ENCODE results near the gene PADI2.

The PADI2 gene

DNA sequence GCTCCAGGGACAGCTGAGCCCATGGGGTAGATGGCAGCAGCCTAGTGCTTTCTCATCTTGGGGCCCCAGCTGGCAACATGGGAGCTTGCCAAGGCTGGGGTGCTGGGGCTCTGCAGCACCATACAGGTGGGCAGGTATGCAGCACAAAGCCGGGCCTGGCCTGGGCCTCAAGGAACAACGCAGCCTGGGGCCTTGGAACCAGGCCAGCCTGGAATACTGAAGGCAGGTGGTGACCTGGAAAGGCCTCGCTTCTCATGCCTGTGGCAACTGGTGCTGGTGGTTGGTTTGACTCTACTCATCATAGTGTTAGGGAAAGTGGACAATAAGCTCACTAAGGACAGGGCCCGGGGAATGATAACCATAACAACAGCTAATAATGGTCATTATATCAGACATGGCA lies 38.4 kb downstream of the PADI2 start:
- DNase-seq: no peak

DNA sequence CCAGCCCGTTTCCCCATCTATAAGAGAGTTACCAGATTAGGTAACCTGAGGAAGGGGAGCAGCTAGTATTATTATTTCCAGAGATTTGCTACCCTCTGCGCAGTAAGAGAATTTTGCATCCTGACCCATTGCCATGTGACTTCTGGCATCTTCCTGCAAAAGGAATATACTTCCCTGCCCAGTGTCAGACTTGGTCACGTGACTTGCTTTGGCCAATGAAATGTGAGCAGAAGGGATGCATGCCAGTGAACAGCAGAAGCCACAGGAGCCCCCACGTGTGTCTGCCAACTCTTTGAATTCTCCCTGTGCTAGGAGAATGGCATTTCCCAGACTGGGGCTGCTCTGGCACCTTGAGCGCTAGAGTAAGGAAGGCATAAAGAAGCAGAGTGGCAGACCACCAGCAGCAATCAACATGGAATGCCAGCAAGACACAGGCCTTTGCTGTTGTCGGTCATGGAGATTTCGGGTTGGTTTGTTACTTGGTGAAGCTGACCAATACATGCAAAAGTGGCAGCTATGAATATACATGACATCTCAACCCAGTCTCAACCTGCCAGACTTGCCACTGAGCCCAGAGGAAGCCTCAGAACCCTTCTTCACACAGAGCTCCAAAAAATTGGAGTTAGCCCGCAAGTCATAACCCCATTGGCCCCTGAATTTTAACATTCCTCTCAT lies 39.0 kb downstream of the PADI2 start:
- DNase-seq: no peak

DNA sequence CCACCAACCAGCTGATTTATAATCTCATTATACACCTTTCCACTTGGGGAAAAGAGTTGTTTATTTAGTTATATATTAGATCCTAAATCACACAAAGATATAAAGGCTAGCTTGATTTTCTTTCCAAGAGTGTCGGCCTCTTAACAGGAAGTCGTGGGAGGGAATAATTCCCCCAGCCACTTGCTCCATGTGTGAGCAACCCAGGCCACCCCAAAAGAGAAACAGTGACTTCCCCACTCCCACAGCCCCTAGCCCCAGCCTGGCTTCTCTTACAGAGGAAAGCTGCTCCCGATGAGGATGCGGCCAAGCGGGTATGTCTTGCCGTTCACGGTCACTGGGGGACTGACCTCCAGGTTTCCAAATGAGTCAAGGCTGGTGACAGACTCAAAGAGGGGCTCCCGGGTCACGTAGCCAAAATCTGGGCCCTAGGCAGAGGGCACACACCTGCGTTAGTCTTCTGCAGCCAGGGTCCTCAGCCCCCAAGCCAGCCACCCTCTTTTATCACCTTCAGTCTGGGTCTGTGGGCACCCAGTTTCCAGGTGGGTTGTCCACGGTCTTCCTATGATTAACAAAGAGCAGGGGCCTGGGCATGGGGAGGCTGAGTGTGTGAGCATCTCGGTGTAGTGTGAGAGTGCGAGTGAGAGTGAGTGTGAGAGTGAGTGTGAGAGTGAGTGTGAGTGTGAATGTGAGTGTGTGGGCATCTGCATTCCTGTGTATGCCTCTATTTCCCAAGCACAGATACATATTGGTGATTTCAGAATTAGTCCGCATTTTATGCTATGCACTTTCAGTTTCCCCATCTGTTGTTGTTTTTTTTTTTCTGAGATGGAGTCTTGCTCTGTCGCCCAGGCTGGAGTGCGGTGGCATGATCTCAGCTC lies 40.0 kb downstream of the PADI2 start:
- DNase-seq: no peak

DNA sequence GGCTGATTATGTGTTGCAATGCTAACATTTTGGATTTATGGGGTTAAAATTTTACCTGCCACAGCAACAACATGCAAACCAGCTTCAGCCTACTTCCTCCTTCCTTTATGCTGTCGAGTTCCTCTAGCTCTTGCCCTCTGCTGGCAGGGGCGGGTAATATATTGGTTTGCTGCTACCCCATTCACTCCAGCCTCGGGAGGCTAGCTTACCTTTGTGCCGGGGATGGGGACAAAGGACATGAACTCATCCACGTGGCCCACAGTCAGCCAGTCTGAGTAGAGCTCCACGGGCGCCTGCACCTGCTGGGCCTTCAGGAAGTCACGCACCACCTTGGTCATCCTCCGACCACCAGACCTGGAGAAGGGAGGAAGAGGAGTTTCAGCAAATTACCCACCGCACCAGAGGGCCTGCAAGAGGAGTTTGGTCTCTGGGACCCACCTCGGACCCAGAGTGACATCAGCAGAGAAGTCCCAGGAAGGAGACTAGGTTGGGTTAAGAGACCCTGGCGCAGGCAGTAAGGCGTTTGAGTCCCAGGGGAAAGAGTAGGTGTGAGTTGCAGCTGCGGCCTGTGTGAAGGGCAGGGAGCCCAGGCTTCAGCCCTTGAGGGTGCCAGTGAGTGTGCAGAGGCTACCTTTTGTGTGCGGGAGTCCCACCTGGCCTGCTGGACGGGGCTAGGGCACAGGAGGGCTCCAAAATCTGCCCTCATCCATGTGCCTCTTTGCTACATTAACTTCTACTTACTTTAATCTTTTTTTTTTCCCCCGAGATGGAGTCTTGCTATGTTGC lies 43.6 kb downstream of the PADI2 start:
- peak; percentile 6 for DNase-seq

DNA sequence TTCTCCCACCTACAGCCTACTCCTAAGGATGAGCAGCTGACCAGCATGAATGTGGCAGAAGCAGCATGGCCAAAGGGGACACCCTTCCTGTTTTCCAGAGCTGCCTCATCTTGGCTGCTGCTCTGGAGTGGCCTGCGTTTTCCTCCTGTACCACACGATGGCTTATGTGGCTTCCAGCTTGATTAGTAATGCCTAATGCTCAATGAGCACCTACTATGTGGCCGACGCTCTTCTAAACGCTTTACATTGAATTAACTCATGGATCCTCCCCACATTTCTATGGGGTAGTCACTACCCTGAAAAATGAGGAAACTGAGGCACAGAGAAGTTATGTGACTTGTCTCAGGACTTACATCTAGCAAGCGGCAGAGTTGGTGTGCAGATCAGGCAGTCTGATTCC lies 47.5 kb downstream of the PADI2 start:
- DNase-seq: no peak

DNA sequence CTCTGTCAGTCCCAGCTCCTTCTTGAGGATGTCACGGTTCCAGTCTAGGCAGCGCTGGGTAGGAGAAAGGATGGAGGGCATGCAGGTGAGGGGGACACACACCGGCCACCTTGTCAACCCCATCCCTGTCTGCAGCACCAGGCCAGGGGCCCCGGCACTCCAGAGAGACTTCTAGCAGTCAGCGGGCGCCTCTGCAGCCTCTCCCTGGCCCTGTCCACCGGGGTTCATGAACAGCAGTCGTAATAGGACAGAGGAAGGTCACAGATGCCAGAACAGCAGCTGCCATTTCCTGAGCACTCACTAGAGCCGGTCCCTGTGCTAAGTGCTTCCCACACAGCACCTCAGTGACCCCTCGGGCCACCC lies 49.1 kb downstream of the PADI2 start:
- DNase-seq: no peak

DNA sequence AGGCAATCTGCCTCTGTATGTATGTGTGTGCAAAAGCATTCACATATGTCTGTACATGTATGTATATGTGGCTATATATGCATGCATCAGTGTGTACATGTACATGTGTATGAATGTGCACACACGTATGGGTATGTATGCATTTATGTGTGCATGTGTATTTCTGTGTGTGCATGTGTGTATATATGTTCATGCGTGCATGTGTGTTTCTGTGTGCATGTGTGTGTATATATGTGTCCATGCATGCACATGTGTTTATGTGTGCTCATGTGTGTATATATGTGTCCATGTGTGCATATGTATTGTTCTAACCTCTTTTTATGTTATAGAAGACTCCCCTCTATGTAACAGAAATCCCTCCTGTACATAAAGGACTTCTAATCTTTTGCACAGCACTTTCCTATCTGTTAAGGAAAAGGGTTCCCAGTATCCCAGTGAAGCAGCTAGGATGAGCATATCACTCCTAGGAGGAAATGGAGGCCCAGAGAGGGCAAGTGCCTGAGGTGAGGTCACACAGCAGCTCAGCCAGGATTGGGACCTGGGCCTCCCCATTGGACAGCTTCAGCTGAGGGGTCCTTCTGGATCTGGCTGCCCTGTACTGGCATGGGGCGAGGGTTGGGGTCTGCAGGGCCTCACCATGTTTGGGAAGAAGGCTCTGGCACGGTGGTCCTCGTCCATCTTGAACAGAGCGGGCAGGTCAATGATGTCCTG lies 49.6 kb downstream of the PADI2 start:
- no peak for DNase-seq

DNA sequence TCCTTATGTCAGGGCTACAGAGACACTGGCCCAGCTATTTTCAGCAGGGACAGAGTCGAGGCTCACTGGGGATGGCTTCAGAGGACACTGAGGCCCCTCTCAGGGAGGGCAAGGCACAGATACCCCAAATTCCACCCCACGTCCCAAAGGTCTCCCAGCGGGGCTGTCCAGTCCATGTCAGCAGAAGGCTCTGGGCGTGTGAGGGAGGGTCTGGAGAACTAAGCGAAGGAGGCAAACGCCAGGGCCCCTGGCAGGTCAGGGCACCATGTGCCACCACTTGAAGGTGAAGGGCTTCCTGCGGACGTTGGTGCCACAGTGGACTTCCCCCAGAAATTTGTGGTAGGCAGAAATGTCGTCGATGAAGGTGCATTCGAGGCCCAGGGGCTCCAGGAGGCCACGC lies 50.5 kb downstream of the PADI2 start:
- no peak for DNase-seq

DNA sequence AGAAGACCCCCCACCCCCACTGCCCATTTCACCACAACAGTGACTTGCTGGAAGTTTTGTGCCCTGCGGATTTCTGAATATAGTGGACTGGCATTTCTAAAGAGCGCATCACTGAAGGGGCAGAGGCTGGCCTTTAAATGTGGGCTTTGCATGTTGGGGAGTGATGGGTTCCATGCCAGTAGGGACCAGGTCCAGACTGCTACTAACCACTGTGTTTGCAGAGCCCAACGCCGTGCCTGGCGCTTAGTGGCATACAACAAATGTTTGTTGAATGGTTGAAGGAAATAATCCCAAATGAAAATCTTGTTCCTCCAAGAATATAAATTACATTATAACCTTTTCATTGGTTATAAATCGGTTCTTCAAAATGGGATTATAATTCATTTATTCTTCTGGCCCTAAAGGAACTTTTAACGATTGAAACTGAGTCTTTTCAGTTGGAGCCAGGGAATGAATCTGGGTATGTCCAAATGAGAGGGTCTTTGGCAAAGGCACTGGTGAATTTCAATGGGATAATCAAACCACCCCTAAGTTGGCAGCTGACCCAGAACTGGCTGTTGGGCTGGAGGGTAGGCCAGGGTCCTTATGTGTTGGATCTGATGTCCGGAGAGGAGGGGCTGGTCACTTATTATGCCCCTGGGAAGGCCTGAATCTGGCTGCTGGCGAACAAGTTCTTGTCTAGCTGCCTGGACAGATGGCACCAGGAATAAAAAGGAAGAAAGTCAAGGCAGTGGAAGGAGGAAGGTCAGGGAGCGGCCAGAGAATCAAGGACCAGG lies 51.6 kb downstream of the PADI2 start:
- DNase-seq: no peak

DNA sequence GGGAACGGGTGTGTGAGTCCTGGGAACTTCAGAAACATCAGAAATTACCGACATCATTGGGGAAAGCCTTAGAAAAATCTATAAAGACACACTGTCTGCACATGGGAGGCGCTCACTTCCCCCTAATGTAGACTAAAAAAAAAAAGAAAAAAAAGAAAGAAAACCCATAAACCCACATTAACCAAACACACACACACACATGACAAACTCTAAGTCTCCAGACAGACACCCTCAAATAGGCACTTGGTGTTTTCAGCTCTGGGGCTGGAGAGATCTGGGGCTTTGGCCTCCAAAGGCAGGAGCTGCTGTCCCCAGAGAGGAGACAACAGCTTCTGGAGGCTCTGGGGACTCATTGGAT lies 52.2 kb downstream of the PADI2 start:
- DNase-seq: no peak

DNA sequence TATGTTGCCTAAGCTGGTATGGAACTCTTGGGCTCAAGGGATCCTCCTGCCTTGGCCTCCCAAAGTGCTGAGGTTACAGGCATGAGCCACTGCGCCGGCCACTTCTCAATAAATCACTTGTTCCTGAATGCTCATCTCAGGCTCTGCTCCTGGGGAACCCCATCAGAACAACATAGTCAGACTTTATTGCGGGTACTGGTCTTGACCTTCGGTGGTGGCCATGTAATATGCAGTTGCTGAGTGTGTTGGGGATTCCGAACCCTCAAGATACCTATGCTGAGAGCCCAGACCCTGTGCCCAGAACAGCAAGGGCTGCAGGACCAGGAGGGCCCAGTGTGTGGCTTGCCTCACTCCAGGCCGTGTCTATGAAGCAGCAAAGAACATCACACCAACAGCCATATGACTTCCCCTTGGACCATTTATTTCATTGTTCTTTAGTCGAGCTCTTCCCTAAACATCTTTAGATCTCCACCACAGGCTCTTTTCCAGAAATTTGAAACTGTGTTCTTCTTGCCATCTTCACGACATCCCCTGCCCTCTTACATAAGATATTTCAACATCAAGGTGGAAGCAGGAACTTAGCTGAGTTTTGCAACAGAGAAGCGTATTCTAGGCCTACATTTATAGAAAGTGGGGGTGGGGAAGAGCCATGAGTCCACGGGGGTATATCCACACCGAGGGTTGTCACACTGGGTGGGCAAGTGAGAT lies 52.7 kb downstream of the PADI2 start:
- no peak for DNase-seq

DNA sequence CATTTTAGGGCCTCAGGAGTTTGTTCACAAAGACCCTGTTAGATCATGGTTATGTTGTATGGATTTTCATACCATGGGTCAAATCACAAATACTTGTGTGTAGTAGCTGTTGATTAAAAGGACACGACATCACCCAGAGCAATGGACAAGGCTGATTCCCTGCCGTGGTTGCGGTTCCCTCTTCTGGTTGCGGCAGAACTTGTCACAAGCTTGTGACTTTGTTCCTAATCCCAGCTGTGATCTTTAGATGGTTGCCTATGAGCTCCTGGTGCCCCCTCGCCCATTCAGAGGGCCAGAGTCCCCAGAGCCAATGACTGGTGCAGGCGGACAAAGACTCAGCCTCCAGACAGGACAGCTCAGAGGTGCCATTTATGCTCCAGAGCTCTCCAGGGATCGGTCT lies 53.6 kb downstream of the PADI2 start:
- DNase-seq: no peak

DNA sequence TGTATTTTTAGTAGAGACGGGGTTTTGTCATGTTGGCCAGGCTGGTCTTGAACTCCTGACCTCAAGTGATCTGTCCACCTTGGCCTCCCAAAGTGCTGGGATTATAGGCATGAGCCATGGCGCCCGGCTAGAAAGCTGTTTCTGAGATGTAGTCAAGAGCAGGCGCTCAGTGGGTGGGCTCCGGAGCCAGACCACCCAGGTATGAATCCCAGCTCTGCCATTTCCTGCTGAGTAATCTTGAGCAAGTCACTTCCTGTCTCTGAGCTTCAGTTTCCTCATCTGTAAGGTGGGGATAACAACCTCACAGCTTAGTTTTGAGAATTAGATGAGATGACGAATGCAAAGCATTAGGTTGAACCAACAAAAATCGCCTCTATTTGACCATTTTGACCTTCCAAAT lies 56.5 kb downstream of the PADI2 start:
- peak; percentile 14 for DNase-seq

DNA sequence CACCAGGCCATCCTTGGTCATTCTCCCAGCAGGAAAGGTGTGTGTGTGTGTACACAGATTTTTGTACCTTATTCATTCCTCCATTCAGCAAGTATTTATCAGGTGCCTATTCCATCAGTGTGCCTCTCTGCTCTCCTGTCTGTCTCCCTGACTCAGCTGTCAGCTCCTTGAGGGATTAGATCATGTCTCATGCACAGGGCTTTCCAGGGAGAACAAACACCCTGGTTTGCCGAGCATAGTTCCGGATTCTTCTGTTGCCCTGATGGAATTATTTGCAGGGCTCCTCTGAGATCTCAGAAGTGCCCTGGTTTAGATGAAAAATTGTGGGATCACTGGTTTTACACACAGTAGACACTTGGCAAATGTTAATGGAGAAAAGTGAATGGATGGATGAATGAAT lies 57.4 kb downstream of the PADI2 start:
- no peak for DNase-seq

DNA sequence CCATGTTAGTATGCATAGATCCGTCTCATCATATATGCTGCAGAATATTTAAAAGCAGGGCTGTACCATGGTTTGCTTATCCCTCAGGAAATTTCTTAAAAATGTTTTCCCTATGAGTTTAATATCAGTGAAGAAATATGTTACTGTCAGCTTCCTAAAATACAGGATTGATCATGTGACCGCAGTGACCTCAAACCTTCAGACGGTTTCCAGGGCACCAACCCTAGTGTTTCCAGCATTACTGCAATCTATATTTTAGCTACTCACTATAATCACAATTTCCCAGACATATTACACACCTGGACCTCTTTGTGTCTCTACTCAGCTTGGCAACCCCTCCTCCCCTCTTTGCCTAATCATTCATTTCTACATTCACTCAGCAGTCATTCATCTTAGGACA lies 57.8 kb downstream of the PADI2 start:
- DNase-seq: no peak

DNA sequence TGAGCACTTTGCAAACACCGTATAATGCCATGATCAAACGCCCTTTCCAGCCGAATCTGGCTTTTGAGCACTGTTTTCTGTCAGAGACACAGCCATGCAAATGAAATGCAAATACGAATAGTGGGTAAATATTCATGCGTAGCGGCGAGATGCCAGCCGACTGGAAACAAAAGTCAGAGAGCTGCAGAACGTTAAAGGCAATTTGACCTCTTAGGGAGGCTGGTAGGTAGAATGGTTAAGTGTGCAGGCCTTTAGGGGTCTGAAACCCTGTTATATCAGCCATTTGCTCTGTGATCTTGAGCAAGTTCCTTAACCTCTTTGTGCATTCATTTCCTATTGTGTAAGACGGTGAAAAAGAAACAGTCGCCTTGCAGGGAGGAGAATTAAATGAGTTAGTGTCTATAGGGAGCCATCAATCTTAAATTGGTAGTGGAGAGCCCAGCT lies 58.9 kb downstream of the PADI2 start:
- no peak for DNase-seq

DNA sequence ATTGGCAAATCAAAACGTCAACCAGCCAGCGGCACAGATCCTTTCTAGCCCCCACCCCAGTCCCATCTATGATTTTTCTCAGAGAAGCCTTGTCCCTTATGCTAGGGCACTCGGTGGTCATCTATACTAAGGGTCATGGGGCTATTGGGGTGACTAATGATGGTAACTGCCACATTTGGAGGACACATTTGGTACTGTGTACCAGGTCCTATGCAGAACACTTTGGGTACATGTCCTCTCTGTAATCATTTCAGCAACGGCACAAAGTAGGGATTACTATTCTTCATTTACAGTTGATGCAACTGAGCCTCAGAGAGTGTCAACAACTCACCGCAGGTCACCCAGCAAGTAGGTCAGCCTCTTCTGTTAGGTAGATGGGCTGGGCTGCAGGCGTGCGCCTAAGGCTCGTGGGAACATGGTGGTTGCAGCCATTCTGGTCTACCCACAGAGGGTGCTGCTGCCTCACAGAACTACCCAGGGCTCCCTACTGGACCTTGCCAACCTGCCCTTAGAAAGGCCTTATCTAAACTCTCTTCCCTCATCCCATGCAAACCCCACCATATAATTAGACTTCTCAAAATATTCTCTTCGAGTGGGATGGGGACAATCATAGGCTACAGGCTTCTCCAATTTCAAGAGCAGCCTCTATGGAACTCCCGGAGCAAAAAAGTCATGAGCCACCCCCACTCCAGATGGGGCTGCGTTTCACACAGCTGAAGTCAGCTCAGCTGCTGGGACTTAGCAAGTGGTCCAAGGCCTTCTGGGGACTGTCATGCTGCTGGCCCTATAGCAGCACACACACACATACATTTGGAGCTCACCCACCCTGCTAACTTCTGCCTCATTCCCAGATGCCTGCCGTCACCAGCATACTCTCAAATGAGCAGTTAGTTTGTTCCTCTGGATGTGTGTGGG lies 59.6 kb downstream of the PADI2 start:
- DNase-seq: peak; percentile 69

DNA sequence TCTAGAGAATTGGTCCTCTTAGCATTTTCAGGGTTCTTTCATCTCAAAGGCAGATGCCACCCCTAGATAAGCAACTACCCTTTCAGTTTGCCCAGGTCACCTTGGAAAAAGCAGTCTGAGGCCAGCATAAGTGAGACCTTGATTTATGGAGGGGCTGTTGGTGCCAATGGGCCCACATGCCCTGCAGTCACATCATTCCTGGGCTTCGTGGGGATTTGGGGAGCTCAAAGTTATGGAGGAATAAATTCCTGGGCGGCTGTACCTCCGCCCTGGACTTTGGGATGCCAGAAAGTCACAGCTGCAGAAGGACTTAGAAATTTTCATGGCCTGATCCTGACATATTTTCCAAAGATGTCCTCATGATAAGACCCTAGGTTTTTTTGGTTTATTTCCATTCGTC lies 62.7 kb downstream of the PADI2 start:
- no peak for DNase-seq

DNA sequence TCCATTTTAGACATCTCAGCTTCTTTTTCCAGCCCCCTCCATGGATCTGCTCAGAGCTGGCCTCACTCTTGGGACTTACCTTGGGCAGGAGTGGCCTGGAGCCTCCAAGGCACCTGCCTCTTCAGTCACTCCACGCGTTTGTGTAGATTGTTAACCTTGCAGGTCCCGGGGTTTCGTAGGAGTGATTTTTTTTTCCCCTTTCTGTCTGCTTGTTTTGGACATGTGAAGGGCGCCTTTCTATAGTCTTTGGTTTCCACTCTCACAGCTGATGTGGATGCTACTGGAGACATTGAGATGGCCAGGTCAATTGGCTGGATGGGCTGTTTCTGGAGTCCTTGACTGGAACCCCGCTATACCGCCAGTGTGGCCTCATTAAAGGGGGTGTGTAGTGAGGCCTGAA lies 63.5 kb downstream of the PADI2 start:
- no peak for DNase-seq

DNA sequence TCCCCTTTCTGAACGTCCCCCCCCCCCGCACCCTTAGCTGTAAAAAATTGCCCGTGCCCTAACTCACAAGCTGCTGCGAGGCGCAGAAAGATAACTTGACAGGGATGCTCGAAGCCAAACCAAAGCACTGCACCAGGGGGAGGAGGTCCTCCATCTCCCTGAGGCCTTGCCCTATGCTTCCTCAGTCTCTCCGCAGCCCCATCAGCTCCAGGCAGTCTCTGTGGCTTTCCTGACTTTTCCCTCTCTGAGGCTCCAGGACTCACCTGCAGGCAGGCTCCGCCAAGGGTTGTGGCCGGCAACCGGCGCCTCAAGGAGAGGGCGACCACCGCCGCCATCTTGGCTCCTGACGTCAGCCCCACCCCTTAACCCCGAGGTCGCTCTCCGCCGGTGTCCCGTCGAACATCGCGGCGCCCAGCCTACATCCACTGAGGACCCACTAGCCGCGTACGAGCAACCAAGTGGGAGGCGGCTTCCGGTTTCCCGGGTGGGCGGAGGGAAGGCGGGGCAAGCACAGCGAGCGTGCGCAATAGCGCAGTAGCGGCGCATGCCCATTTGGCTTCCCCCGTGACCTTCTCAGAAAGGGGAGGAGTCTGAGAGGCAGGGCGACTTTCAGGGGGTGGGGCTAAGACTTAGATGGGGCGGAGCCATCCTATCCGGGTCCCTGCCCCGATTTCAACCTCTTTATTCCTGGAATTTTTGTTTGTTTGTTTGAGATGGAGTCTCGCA lies 65.4 kb downstream of the PADI2 start, which contains the start of gene SDHB:
Gene SDHB, minus strand, starts transcription at position 348 of the 726 bp plus-strand sequence. Its CDS starts 13 bp downstream, at position 335.
- DNase-seq: peak; percentile 99

Data from fibroblast of skin of scalp (primary cell).